Adrenal gland (tissue), 12 donors: ENCODE results near the gene LMCD1. TPM values are rescaled to one million over a fixed set of nuclear protein-coding genes. Genes with fewer than 3 reads are reported as not detected.

ENCODE experiments used
- DNase-seq, 7 donors: peaks; one replicate each; pipeline ENCODE4 v3.0.0-alpha.2; 2019 to 2020
- H3K27ac ChIP-seq, 5 donors: fragments of 200-600 bp; sonication (generic) in 4 of 5; 1 replicate in 3 of 5; 2 replicates in 2 of 5; pipeline versions ENCODE4 v1.5.1 to v1.8.0; 2016 to 2020; ENCODE audit warnings: mild to moderate bottlenecking in 1 of 5
- H3K27me3 ChIP-seq: fragments of 200-600 bp; 2 replicates; pipeline ENCODE4 v1.8.0; 2021
- H3K36me3 ChIP-seq, 2 donors: fragments of 200-600 bp; replicated peaks in 1 of 2; 1 replicate in 1 of 2; 2 replicates in 1 of 2; pipeline versions ENCODE4 v1.5.1 to v1.8.0; 2018 to 2022
- H3K4me1 ChIP-seq, 2 donors: fragments of 200-600 bp; replicated peaks in 1 of 2; 1 replicate in 1 of 2; 2 replicates in 1 of 2; pipeline versions ENCODE4 v1.5.1 to v1.8.0; 2018 to 2021
- H3K4me3 ChIP-seq, 4 donors: fragments of 200-600 bp; sonication (generic) in 3 of 4; one replicate each; pipeline ENCODE4 v1.5.1; 2016 to 2018
- H3K9me3 ChIP-seq, 3 donors: fragments of 200-600 bp; sonication (generic) in 1 of 3; replicated peaks in 1 of 3; 1 replicate in 2 of 3; 2 replicates in 1 of 3; pipeline versions ENCODE4 v1.5.1 to v1.8.0; 2016 to 2021
- CTCF ChIP-seq, 6 experiments: fragments of 450-650 bp in 4 of 6; fragments of 200-600 bp in 2 of 6; sonication (generic) in 1 of 6; IDR thresholded peaks; 1 replicate in 5 of 6; 2 replicates in 1 of 6; pipeline versions ENCODE4 v1.5.1 to v1.8.0; 2016 to 2021; ENCODE audit warnings: antibody characterized with exemption in 6 of 6, mild to moderate bottlenecking in 2 of 6, moderate library complexity in 1 of 6
- POLR2A ChIP-seq, 2 donors: fragments of 450-650 bp; IDR thresholded peaks; one replicate each; pipeline ENCODE4 v1.6.1; 2017; ENCODE audit warnings: antibody characterized with exemption in 2 of 2, mild to moderate bottlenecking in 2 of 2, moderate library complexity in 1 of 2
- WGBS, 4 donors: extraction: QIAGEN DNeasy Blood & Tissue Kit in 2 of 4; methylation state at CpG; one replicate each; pipeline versions ENCODE4 v1.1.5 to v1.1.7; 2013 to 2017; 5-methylcytosine and 5-hydroxymethylcytosine counted together
- intact Hi-C, 2 donors: fragments of 100-400 bp; cut with DNase I; formaldehyde crosslinking; loops; one replicate each; pipeline versions ENCODE4 v1.14.1 to v1.15.0; 2022 to 2023
- polyA plus RNA-seq, 3 donors: library from polyadenylated mRNA; stranded (reverse); fragments of 200-250 nt in 2 of 3; fragments of 350-450 nt in 1 of 3; fragmentation: Illumina TruSeq in 1 of 3; extraction: RNeasy Lipid Tissue Mini Kit (QIAGEN cat#74804) in 1 of 3; gene quantifications; one replicate each; pipeline ENCODE4 v1.2.3, GENCODE V29; 2013 to 2014
- total RNA-seq, 9 donors: library from RNA; depleted of rRNA in 4 of 9; stranded (reverse); fragments of >200 nt in 4 of 9; fragments of 120-200 nt in 1 of 9; fragmentation: NEBNext Ultra II Directional in 1 of 9; extraction: Animal tissue kit (Norgen Biotek cat#: 25700) in 1 of 9; gene quantifications; one replicate each; pipeline versions ENCODE4 v1.1.0 to v1.2.4, GENCODE V29; 2013 to 2023
- donor health status: healthy with polysubstance abuse.
- donor health status: Bipolar disorder and iron deficiency.
- donor health status: DM: yes; HTN: yes; CAD: no.
- donor health status: DM: no; HTN: no; CAD: no.
- donor health status: DM: no; HTN: no; CAD: no.
- donor health status: DM: yes; HTN: yes; CAD: no.

The LMCD1 gene
- total and polyA plus RNA-seq, 12 donors, result 4.8 to 26.5 (median 16.1) TPM

GRCh38 chr3:8489278-8489792 lies 12.3 kb upstream of the LMCD1 start:
- Histone ChIP-seq H3K9me3 (no peaks in the 10 kb centered on the region), H3K4me1 (peaks cover 0 to 7% of the 10 kb centered on the region in 2 donors), H3K36me3 (no peaks in the 10 kb centered on the region), H3K27me3 (no peaks in the 10 kb centered on the region), H3K27ac (no peak overlapping the region), H3K4me3 (no peak overlapping the region)
- intact Hi-C loops, result no loop called here
- DNase-seq, result no peak
- TF ChIP-seq CTCF (IDR thresholded peaks at IDR 0.05), result no peak
- no peak for TF ChIP-seq POLR2A (IDR thresholded peaks at IDR 0.05)
- WGBS, 4 donors, result 83 to 100% (median 86%) methylated on average over 2 of the region's 2 CpGs

GRCh38 chr3:8490079-8490552 lies 11.5 kb upstream of the LMCD1 start:
- Histone ChIP-seq H3K36me3 (no peaks in the 10 kb centered on the region), H3K9me3 (no peaks in the 10 kb centered on the region), H3K4me1 (peaks cover 0 to 7% of the 10 kb centered on the region in 2 donors), H3K27ac (no peak overlapping the region), H3K4me3 (no peak overlapping the region), H3K27me3 (no peaks in the 10 kb centered on the region)
- intact Hi-C loops, result no loop called here
- TF ChIP-seq POLR2A (IDR thresholded peaks at IDR 0.05) (no peak), CTCF (IDR thresholded peaks at IDR 0.05) (no peak)
- DNase-seq, result peak in 1 of 7 donors; percentile 16
- 67 to 82% (median 77%) methylated on average over 4 of the region's 4 CpGs for WGBS, 4 donors

GRCh38 chr3:8491271-8492144 lies 10.1 kb upstream of the LMCD1 start:
- H3K36me3 ChIP-seq, result no peaks in the 10 kb centered on the region
- no peaks in the 10 kb centered on the region for H3K9me3 ChIP-seq
- no peak overlapping the region for H3K27ac ChIP-seq
- intact Hi-C loops, result no loop called here
- H3K27me3 ChIP-seq, result no peaks in the 10 kb centered on the region
- 65 to 75% (median 68%) methylated on average over 9 of the region's 9 CpGs for WGBS, 4 donors
- TF ChIP-seq POLR2A (IDR thresholded peaks at IDR 0.05) (no peak), CTCF (IDR thresholded peaks at IDR 0.05) (no peak)
- peak in 3 of 7 donors; percentile 23 to 57 (median 26) for DNase-seq
- no peak overlapping the region for H3K4me3 ChIP-seq
- H3K4me1 ChIP-seq, result peaks cover 0 to 7% of the 10 kb centered on the region in 2 donors

- H3K4me3 ChIP-seq, result no peak overlapping the region
- H3K27me3 ChIP-seq, result no peaks in the 10 kb centered on the region
- intact Hi-C loops, result no loop called here
- peaks cover 0 to 13% of the 10 kb centered on the region in 2 donors for H3K4me1 ChIP-seq
- 70 to 87% (median 78%) methylated on average over 7 of the region's 7 CpGs for WGBS, 4 donors
- no peaks in the 10 kb centered on the region for H3K9me3 ChIP-seq
- no peaks in the 10 kb centered on the region for H3K36me3 ChIP-seq
- no peak for DNase-seq
- TF ChIP-seq POLR2A (IDR thresholded peaks at IDR 0.05) (no peak), CTCF (IDR thresholded peaks at IDR 0.05) (no peak)
- no peak overlapping the region for H3K27ac ChIP-seq
Measured at GRCh38 chr3:8492744-8493511, 8.7 kb upstream of the LMCD1 start.
